Heart left ventricle (tissue), 13 donors: ENCODE results near the gene CITED2.
"Not testable (repeated sequence)": the region's sequence is repeated elsewhere in the genome, so short reads cannot be mapped to it uniquely, and the experiment has no call there.

ENCODE experiments used
- CTCF ChIP-seq, 12 donors: fragments of 200-600 bp; sonication (generic) in 4 of 12; IDR thresholded peaks; one replicate each; pipeline versions ENCODE4 v1.5.0 to v1.8.0; 2018 to 2022; ENCODE audit warnings: antibody characterized with exemption in 12 of 12, mild to moderate bottlenecking in 5 of 12
- POLR2A ChIP-seq, 2 donors: fragments of 450-650 bp; IDR thresholded peaks; one replicate each; pipeline ENCODE4 v1.6.1; 2017; ENCODE audit warnings: antibody characterized with exemption in 2 of 2, mild to moderate bottlenecking in 2 of 2, moderate library complexity in 2 of 2
- donor health status: ischemic (EF 13 %, LVEDD 7.1; RV severe dilation, severe dysfunction).
- donor health status: DM: no; HTN: yes; CAD: no.
- donor health status: DM: no; HTN: no; CAD: no.
- donor health status: ischemic (EF 25% LVEDD 6.9; RV normal size, moderate dysfunction).
- donor health status: ischemic (EF 25% LVEDD 5.7; RV mildly dilated, moderate dysfunction).
- donor health status: ischemic (EF 35%, LVEDD 5.7; RV mildly dilated, moderate dysfunction).
- donor health status: nonischemic (EF 11% LVEDD 7.7; RV severe dilation, severe dysfunction).
- donor health status: DM: yes; HTN: yes; CAD: no.
- donor health status: PGD.
- donor health status: ischemic (EF 29% LVEDD 5.4; RV normal size, mild dysfunction).
- donor health status: nonischemic (EF 23%, LVEDD 6.1; RV moderate dilation, normal function).

GRCh38 chr6:139363123-139363522 lies 11.3 kb downstream of the CITED2 start:
- not testable (repeated sequence) for TF ChIP-seq CTCF, POLR2A (IDR thresholded peaks at IDR 0.05)
